GM12864 (cell line): ENCODE measurements around the gene TRMT6.

Experiments used
- DNase-seq: peaks from one replicate; pipeline ENCODE4 v3.0.0-alpha.2; 2011; ENCODE audit warnings: low read depth
- H3K4me3 ChIP-seq: 2 replicates; pipeline ENCODE4 v1.5.1; 2011; ENCODE audit warnings: mild to moderate bottlenecking, low read depth, low read length, control low read depth
- CTCF ChIP-seq: IDR thresholded peaks from 2 replicates; pipeline ENCODE4 v1.5.1; 2011; ENCODE audit warnings: low read depth, mild to moderate bottlenecking, moderate library complexity, low read length, control low read depth, inconsistent platforms; ENCODE audit errors: missing control alignments

The TRMT6 gene

DNA sequence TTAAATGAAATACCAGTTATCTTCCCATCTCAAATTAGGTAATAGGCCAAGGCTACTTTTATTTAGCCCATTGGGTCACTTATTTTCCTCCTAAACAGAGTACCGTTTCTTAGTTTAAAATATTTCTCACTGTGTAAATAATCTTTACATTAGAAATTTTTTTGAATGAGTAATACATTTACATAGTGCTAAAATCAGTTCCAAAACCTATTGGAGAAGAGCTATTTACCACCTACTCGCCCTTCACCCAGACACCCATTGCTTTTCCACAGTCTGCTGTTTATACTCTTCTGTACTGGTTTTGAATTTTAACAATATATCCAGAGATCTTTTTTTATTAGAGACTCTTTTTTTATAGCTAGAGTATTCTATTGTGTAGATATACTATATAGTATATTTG lies 37.0 kb upstream of the TRMT6 start:
- no peak overlapping the region for H3K4me3 ChIP-seq
- no peak for TF ChIP-seq CTCF
- no peak for DNase-seq

DNA sequence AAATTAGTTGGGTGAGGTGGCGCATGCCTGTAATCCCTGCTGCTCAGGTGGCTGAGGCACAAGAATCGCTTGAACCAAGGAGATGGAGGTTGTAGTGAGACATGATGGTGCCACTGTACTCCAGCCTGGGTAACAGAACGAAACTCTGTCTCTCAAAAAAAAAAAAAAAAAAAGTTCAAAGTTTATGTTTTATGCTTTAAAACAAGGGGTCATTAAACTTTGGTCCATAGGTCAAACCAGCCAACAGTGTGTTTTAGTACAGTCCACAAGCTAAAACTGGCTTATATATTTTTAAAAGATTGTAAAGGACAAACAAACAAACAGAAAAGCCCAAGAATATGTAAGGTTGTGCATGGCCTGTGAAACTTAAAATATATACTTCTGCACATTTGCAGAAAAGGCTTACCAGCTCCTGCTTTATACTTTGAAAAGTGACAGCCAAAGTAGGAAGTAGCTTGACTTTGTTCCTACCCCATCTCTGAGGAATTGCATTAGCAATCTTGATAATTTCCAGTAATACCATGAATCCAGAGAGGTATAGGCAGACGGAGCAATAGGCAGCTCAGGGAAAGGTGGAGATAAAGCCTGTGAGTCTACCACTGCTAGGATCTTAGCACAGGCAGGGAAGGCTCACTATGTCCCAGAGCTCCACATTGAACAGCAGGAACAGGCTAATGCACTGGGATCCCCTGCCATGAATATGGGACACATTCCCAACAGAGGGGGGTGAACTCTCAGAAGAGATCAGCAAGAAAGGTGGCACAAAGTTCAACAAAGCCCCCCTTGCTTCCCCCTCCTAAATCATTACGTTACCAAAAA lies 30.6 kb upstream of the TRMT6 start:
- no peak overlapping the region for H3K4me3 ChIP-seq
- no peak for DNase-seq
- no peak for TF ChIP-seq CTCF

GRCh38 chr20:5979801-5980200 lies 29.5 kb upstream of the TRMT6 start:
- no peak for DNase-seq
- TF ChIP-seq CTCF, result no peak
- no peak overlapping the region for H3K4me3 ChIP-seq

GRCh38 chr20:5977975-5978374 lies 27.6 kb upstream of the TRMT6 start:
- H3K4me3 ChIP-seq, result no peak overlapping the region
- TF ChIP-seq CTCF, result no peak
- no peak for DNase-seq

DNA sequence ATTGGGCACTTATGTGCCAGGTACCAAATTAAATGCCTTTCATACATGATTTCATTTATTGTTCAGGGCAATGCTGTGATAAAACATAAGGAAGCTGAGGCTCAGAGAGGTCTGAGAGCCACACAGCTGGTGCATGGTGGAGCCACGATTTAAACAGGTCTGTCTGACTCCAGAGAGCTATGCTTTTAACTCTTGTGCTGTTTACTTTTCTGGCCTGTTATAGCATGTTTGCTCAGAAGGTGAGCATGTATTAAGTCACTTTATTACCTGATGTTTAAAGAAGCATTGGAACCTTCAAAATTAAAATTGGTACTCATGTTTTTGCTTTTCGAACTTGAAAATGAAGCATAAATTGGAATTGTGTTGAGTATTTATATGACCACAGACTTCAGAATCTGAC lies 26.9 kb upstream of the TRMT6 start:
- H3K4me3 ChIP-seq, result no peak overlapping the region
- TF ChIP-seq CTCF, result no peak
- DNase-seq, result no peak

DNA sequence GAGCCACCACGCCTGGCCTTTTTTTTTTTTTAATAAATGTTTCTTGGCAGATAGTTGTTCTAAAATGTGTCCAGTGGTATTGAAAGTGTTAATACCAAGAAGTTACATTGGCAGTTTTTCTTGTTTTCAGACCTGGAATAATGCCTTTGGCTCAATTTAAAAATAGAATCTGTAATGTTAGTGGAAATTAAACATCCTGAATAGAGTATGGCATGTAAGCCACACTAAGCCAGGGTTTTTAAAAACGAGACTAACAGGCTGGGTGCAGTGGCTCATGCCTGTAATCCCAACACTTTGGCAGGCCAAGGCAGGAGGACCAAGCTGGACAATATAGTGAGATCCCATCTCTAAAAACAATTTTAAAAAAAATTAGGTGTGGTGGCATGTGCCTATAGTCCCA lies 25.4 kb upstream of the TRMT6 start:
- DNase-seq, result no peak
- H3K4me3 ChIP-seq, result no peak overlapping the region
- TF ChIP-seq CTCF, result no peak

GRCh38 chr20:5974531-5974930 lies 24.2 kb upstream of the TRMT6 start:
- DNase-seq, result no peak
- H3K4me3 ChIP-seq, result no peak overlapping the region
- no peak for TF ChIP-seq CTCF
